IMR-90 (cell line): ENCODE data around the gene NOS1AP. TPM values are rescaled to one million over a fixed set of nuclear protein-coding genes. Genes with fewer than 3 reads are reported as not detected.

ENCODE experiments used
- ATAC-seq: fragments of 200-7000 bp; cut with Tn5 transposase; 2 replicates; pipeline ENCODE4 v1.9.1; 2020; ENCODE audit warnings: low read depth, mild to moderate bottlenecking, moderate library complexity
- BruUV-seq: library from RNA; stranded (reverse); fragments of 400-500 nt; replicated peaks from 2 replicates; lab custom pipeline; 2021; lab: Mats Ljungman, UMichigan
- CTCF ChIA-PET: fragments of 300-600 bp; formaldehyde crosslinking; extraction: SDS; loops from one replicate; lab custom pipeline; 2021; ENCODE audit warnings: antibody characterized with exemption; lab: Yijun Ruan, JAX
- POLR2A ChIA-PET: fragments of 300-600 bp; sonication (Branson Sonifier 250); formaldehyde crosslinking; loops from one replicate; lab custom pipeline; 2022; ENCODE audit warnings: antibody characterized with exemption; ENCODE audit not compliant: unreplicated experiment; lab: Charles Lee
- DNase-seq: peaks from one replicate; pipeline ENCODE4 v3.0.0; 2013
- H2AFZ ChIP-seq: replicated peaks from 2 replicates; pipeline ENCODE3; 2013; ENCODE audit warnings: low read length, mild to moderate bottlenecking; ENCODE audit not compliant: poor library complexity
- H2AK5ac ChIP-seq: 2 replicates; pipeline ENCODE4 v1.6.1; 2013; ENCODE audit warnings: low read depth, low read length, inconsistent platforms
- H2AK9ac ChIP-seq: replicated peaks from 2 replicates; pipeline ENCODE3; 2013; ENCODE audit warnings: mild to moderate bottlenecking, low read depth, low read length, moderate library complexity; ENCODE audit not compliant: poor library complexity
- H2BK120ac ChIP-seq: 2 replicates; pipeline ENCODE4 v1.6.1; 2013; ENCODE audit warnings: low read depth, low read length, inconsistent platforms
- H2BK15ac ChIP-seq: 3 replicates; pipeline ENCODE4 v1.6.1; 2013; ENCODE audit warnings: low read depth, low read length, inconsistent platforms
- H2BK20ac ChIP-seq: 2 replicates; pipeline ENCODE4 v1.6.1; 2013; ENCODE audit warnings: low read depth, mild to moderate bottlenecking, inconsistent platforms, low read length, moderate library complexity
- H2BK5ac ChIP-seq: 2 replicates; pipeline ENCODE4 v1.6.1; 2013; ENCODE audit warnings: mild to moderate bottlenecking, low read depth, low read length, inconsistent platforms; ENCODE audit not compliant: poor library complexity, severe bottlenecking
- H3K14ac ChIP-seq: replicated peaks from 2 replicates; pipeline ENCODE4 v1.6.1; 2013; ENCODE audit warnings: low read depth, low read length, inconsistent platforms
- H3K18ac ChIP-seq: 2 replicates; pipeline ENCODE4 v1.6.1; 2013; ENCODE audit warnings: low read depth, low read length, control low read depth
- H3K23ac ChIP-seq: 2 replicates; pipeline ENCODE4 v1.6.1; 2013; ENCODE audit warnings: low read depth, low read length, inconsistent platforms
- H3K27ac ChIP-seq: 2 replicates; pipeline ENCODE4 v1.5.1; 2013; ENCODE audit warnings: mild to moderate bottlenecking, control low read depth, low read length; ENCODE audit not compliant: insufficient read depth
- H3K27me3 ChIP-seq: 2 replicates; pipeline ENCODE4 v1.6.1; 2013; ENCODE audit warnings: low read length; ENCODE audit not compliant: control insufficient read depth, insufficient read depth
- H3K36me3 ChIP-seq: 2 replicates; pipeline ENCODE4 v1.6.1; 2013; ENCODE audit warnings: low read length, mixed read lengths; ENCODE audit not compliant: control insufficient read depth, insufficient read depth
- H3K4ac ChIP-seq: 2 replicates; pipeline ENCODE4 v1.6.1; 2013; ENCODE audit warnings: low read depth, low read length, inconsistent platforms
- H3K4me1 ChIP-seq: 2 replicates; pipeline ENCODE4 v1.6.1; 2013; ENCODE audit warnings: low read length, mixed read lengths; ENCODE audit not compliant: control insufficient read depth, insufficient read depth
- H3K4me2 ChIP-seq: 2 replicates; pipeline ENCODE4 v1.6.1; 2013; ENCODE audit warnings: low read depth, mild to moderate bottlenecking, control low read depth, low read length, moderate library complexity
- H3K4me3 ChIP-seq: 2 replicates; pipeline ENCODE4 v1.5.1; 2013; ENCODE audit warnings: low read depth, mild to moderate bottlenecking, control low read depth, low read length, moderate library complexity; ENCODE audit not compliant: insufficient read depth
- H3K56ac ChIP-seq: 2 replicates; pipeline ENCODE4 v1.6.1; 2013; ENCODE audit warnings: low read length, inconsistent platforms; ENCODE audit not compliant: insufficient read depth; ENCODE audit errors: extremely low read depth
- H3K79me1 ChIP-seq, 2 experiments: 2 replicates each; pipeline ENCODE4 v1.6.1; 2013; ENCODE audit warnings: low read length in 2 of 2, inconsistent platforms in 1 of 2, low read depth in 1 of 2
- H3K9ac ChIP-seq: 2 replicates; pipeline ENCODE4 v1.6.1; 2013; ENCODE audit warnings: low read depth, low read length, control low read depth
- H3K9me1 ChIP-seq: 2 replicates; pipeline ENCODE4 v1.6.1; 2013; ENCODE audit warnings: low read length, inconsistent platforms; ENCODE audit not compliant: insufficient read depth
- H3K9me3 ChIP-seq: 2 replicates; pipeline ENCODE4 v1.6.1; 2013; ENCODE audit warnings: low read length; ENCODE audit not compliant: control insufficient read depth, insufficient read depth
- H4K20me1 ChIP-seq: 2 replicates; pipeline ENCODE4 v1.6.1; 2013; ENCODE audit warnings: low read length, inconsistent platforms; ENCODE audit not compliant: insufficient read depth
- H4K5ac ChIP-seq: 2 replicates; pipeline ENCODE4 v1.6.1; 2013; ENCODE audit warnings: mild to moderate bottlenecking, low read depth, low read length, control low read depth
- H4K8ac ChIP-seq, 2 experiments: 2 replicates each; pipeline ENCODE4 v1.6.1; 2013; ENCODE audit warnings: low read depth in 2 of 2, low read length in 2 of 2, control low read depth in 1 of 2, inconsistent platforms in 1 of 2
- H4K91ac ChIP-seq: 2 replicates; pipeline ENCODE4 v1.6.1; 2013; ENCODE audit warnings: low read depth, low read length, inconsistent platforms; ENCODE audit not compliant: insufficient read depth
- BHLHE40 ChIP-seq: fragments of 150-350 bp; IDR thresholded peaks from 2 replicates; pipeline ENCODE4 v1.6.1; 2016; ENCODE audit warnings: mild to moderate bottlenecking, low read depth, low read length
- CEBPB ChIP-seq: IDR thresholded peaks from 2 replicates; pipeline ENCODE4 v1.6.1; 2012; ENCODE audit warnings: low read depth, low read length, improper control_type of control experiment
- CHD1 ChIP-seq: IDR thresholded peaks from 2 replicates; pipeline ENCODE4 v1.6.1; 2012; ENCODE audit warnings: low read depth, low read length, improper control_type of control experiment
- FOS ChIP-seq: fragments of 150-350 bp; IDR thresholded peaks from 2 replicates; pipeline ENCODE4 v1.6.1; 2016; ENCODE audit warnings: low read depth, low read length
- MAFK ChIP-seq: IDR thresholded peaks from 2 replicates; pipeline ENCODE4 v1.6.1; 2012; ENCODE audit warnings: low read depth, low read length, improper control_type of control experiment
- MAZ ChIP-seq: IDR thresholded peaks from 2 replicates; pipeline ENCODE4 v1.6.1; 2012; ENCODE audit warnings: low read depth, mild to moderate bottlenecking, low read length, improper control_type of control experiment, moderate library complexity, borderline replicate concordance
- MXI1 ChIP-seq: IDR thresholded peaks from 2 replicates; pipeline ENCODE4 v1.6.1; 2012; ENCODE audit warnings: low read depth, mild to moderate bottlenecking, low read length, moderate library complexity, borderline replicate concordance
- NFE2L2 ChIP-seq: fragments of 150-350 bp; IDR thresholded peaks from 2 replicates; pipeline ENCODE4 v1.6.1; 2016; ENCODE audit warnings: low read depth, mild to moderate bottlenecking, low read length
- POLR2A ChIP-seq: IDR thresholded peaks from 2 replicates; pipeline ENCODE4 v1.6.1; 2012; ENCODE audit warnings: mild to moderate bottlenecking, low read depth, low read length
- RAD21 ChIP-seq: IDR thresholded peaks from 2 replicates; pipeline ENCODE4 v1.6.1; 2012; ENCODE audit warnings: low read length, improper control_type of control experiment
- RCOR1 ChIP-seq: IDR thresholded peaks from 2 replicates; pipeline ENCODE4 v1.6.1; 2012; ENCODE audit warnings: mild to moderate bottlenecking, low read length, improper control_type of control experiment; ENCODE audit not compliant: insufficient replicate concordance
- RFX5 ChIP-seq: IDR thresholded peaks from 2 replicates; pipeline ENCODE4 v1.8.0; 2012; ENCODE audit warnings: low read depth, mild to moderate bottlenecking, low read length, moderate library complexity
- SMC3 ChIP-seq: fragments of 150-350 bp; IDR thresholded peaks from 2 replicates; pipeline ENCODE4 v1.6.1; 2016; ENCODE audit warnings: low read depth, mild to moderate bottlenecking, antibody characterized with exemption, low read length, moderate library complexity
- USF2 ChIP-seq: fragments of 150-350 bp; IDR thresholded peaks from 2 replicates; pipeline ENCODE4 v1.6.1; 2017; ENCODE audit warnings: mild to moderate bottlenecking, antibody characterized with exemption, low read length, low read depth
- WGBS, 2 experiments: methylation state at CpG; one replicate each; pipeline versions ENCODE4 v1.1.5 to v1.1.7; 2013; ENCODE audit warnings: missing lambda C conversion rate in 2 of 2; ENCODE audit not compliant: insufficient read length in 1 of 2; ENCODE audit errors: extremely low coverage in 2 of 2; 5-methylcytosine and 5-hydroxymethylcytosine counted together
- dilution Hi-C: fragments of 300-500 bp; cut with HindIII; formaldehyde crosslinking; loops from one replicate; pipeline ENCODE4 v1.14.3; 2018; ENCODE audit warnings: low sequenced_read_pairs; ENCODE audit not compliant: unreplicated experiment
- in situ Hi-C: fragments of 300-500 bp; cut with MboI; formaldehyde crosslinking; loops from 3 replicates; pipeline ENCODE4 v1.14.3; 2019; ENCODE audit warnings: low sequenced_read_pairs, inconsistent platforms, mixed read lengths
- intact Hi-C: fragments of 100-400 bp; cut with micrococcal nuclease; formaldehyde crosslinking; loops from 2 replicates; pipeline ENCODE4 v1.10.0; 2022
- polyA plus RNA-seq, 3 experiments: library from polyadenylated mRNA; depleted of rRNA; stranded (reverse); fragments of >200 nt; gene quantifications; 2 replicates each; pipeline ENCODE4 v1.2.3, GENCODE V29; 2012; ENCODE audit warnings: low replicate concordance in 1 of 3
- total RNA-seq: library from RNA; depleted of rRNA; stranded (reverse); fragments of >200 nt; gene quantifications from 2 replicates; pipeline ENCODE4 v1.2.3, GENCODE V29; 2012
- TF ChIP-seq, protein P1 (sequence below): fragments of 150-350 bp; IDR thresholded peaks from 2 replicates; pipeline ENCODE4 v1.6.1; 2016; ENCODE audit warnings: low read depth, mild to moderate bottlenecking, low read length, moderate library complexity, borderline replicate concordance
- TF ChIP-seq, protein P2 (sequence below): conservative IDR thresholded peaks from 2 replicates; pipeline ENCODE4 v1.5.1; 2012; ENCODE audit warnings: mild to moderate bottlenecking, low read depth, low read length, improper control_type of control experiment

NOS1AP gene
- total and polyA plus RNA-seq, 2 of the 4 experiments (the other 2 are of a cell fraction) = 0.18 to 0.19 TPM

GRCh38 chr1:162228586-162228985 lies 159.1 kb downstream of the NOS1AP start:
- WGBS, 2 experiments = 0% methylated on average over 1 of the region's 5 CpGs; no CpG with 5 or more reads in 1 of the 2 experiments
- in situ Hi-C loops (loop anchor here (25.0 kb wide), 1 partner anchor 441 kb away; no protein-coding TSS in a partner anchor), dilution Hi-C loops (no loop called here), intact Hi-C loops (no loop called here)
- CTCF ChIA-PET = no interaction called here
- no peak overlapping the region for H3K56ac ChIP-seq
- H2AK5ac ChIP-seq = no peak overlapping the region
- no peaks in the 10 kb centered on the region for H4K20me1 ChIP-seq
- no peak overlapping the region for H4K5ac ChIP-seq
- H4K8ac ChIP-seq = no peak overlapping the region
- no peak overlapping the region for H3K4me2 ChIP-seq
- H3K9me3 ChIP-seq = no peaks in the 10 kb centered on the region
- H3K23ac ChIP-seq = no peak overlapping the region
- no peak overlapping the region for H3K4me3 ChIP-seq
- ATAC-seq (no peak), DNase-seq (no peak)
- no peaks in the 10 kb centered on the region for H3K79me1 ChIP-seq
- no peak overlapping the region for H4K91ac ChIP-seq
- H2BK20ac ChIP-seq = no peak overlapping the region
- H3K27ac ChIP-seq = no peak overlapping the region
- no peak overlapping the region for H2BK5ac ChIP-seq
- no peak overlapping the region for H3K4ac ChIP-seq
- POLR2A ChIA-PET = no interaction called here
- no peak overlapping the region for H3K9ac ChIP-seq
- no peaks in the 10 kb centered on the region for H3K4me1 ChIP-seq
- no peak overlapping the region for H2BK15ac ChIP-seq
- TF ChIP-seq POLR2A (no peak), RCOR1 (no peak), BHLHE40 (no peak), CHD1 (no peak), MAZ (no peak), RAD21 (no peak), USF2 (no peak), NFE2L2 (no peak), RFX5 (no peak), FOS (no peak), MAFK (no peak), MXI1 (no peak), SMC3 (no peak), CEBPB (no peak)
- TF ChIP-seq, protein P1, sequence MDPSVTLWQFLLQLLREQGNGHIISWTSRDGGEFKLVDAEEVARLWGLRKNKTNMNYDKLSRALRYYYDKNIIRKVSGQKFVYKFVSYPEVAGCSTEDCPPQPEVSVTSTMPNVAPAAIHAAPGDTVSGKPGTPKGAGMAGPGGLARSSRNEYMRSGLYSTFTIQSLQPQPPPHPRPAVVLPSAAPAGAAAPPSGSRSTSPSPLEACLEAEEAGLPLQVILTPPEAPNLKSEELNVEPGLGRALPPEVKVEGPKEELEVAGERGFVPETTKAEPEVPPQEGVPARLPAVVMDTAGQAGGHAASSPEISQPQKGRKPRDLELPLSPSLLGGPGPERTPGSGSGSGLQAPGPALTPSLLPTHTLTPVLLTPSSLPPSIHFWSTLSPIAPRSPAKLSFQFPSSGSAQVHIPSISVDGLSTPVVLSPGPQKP = no peak
- TF ChIP-seq, protein P2, sequence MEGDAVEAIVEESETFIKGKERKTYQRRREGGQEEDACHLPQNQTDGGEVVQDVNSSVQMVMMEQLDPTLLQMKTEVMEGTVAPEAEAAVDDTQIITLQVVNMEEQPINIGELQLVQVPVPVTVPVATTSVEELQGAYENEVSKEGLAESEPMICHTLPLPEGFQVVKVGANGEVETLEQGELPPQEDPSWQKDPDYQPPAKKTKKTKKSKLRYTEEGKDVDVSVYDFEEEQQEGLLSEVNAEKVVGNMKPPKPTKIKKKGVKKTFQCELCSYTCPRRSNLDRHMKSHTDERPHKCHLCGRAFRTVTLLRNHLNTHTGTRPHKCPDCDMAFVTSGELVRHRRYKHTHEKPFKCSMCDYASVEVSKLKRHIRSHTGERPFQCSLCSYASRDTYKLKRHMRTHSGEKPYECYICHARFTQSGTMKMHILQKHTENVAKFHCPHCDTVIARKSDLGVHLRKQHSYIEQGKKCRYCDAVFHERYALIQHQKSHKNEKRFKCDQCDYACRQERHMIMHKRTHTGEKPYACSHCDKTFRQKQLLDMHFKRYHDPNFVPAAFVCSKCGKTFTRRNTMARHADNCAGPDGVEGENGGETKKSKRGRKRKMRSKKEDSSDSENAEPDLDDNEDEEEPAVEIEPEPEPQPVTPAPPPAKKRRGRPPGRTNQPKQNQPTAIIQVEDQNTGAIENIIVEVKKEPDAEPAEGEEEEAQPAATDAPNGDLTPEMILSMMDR = no peak
- BruUV-seq = no TSS peak
- no peak overlapping the region for H3K14ac ChIP-seq
- H3K18ac ChIP-seq = no peak overlapping the region
- no peak overlapping the region for H2AK9ac ChIP-seq
- H3K9me1 ChIP-seq = no peaks in the 10 kb centered on the region
- H3K27me3 ChIP-seq = peaks cover 7% of the 10 kb centered on the region
- no peaks in the 10 kb centered on the region for H3K36me3 ChIP-seq
- H2BK120ac ChIP-seq = no peak overlapping the region
- H2AFZ ChIP-seq = no peak overlapping the region
